Measurements from ENCODE around the gene GPR162.

GPR162 gene, protein sequence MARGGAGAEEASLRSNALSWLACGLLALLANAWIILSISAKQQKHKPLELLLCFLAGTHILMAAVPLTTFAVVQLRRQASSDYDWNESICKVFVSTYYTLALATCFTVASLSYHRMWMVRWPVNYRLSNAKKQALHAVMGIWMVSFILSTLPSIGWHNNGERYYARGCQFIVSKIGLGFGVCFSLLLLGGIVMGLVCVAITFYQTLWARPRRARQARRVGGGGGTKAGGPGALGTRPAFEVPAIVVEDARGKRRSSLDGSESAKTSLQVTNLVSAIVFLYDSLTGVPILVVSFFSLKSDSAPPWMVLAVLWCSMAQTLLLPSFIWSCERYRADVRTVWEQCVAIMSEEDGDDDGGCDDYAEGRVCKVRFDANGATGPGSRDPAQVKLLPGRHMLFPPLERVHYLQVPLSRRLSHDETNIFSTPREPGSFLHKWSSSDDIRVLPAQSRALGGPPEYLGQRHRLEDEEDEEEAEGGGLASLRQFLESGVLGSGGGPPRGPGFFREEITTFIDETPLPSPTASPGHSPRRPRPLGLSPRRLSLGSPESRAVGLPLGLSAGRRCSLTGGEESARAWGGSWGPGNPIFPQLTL

DNA sequence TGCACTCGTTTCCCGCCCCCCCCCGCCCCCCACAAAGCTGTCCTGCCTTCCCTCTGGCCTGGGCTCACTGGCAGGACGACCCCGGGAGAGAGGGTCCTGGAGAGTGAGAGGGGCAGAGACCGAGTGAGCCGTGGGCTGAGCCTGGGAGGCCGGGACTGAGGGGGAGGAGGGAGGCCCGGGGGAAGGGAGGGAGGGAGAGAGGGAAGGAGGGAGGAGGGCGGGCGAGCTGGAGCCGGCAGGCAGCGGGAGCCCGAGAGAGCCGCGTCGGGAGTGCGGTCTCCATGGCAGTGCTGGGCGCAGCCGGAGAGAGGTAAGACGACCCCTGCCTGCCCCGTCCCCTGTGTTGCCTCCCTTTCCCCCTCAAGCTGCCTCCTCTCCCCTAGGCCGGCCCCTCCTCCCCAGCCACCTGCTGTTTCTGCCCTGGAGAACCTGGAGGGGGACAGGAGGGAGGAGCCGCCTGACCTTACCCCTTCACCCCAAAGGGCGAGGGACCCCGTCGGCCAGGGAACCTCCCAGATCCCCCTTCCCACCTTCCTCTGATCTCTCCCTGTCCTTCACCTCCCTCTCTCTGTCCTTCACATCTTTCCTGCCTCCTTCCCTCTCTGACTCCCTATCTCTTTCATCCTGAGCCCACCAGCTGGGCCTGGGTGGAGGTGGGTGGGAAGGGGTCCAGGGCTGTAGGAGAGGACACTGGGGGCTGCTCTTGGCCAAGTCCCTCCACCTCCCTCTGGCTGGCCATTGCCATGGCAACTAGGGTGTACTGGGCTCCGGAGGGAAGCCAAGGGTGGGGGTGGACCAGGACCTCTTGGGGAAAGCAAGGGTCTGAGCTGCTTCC, at the start of gene GPR162:
Gene GPR162, plus strand, starts transcription at position 231 of the 835 bp plus-strand sequence. CDS start 2,078 bp downstream, outside the sequence.
- peak; percentile 57 for DNase-seq

DNA sequence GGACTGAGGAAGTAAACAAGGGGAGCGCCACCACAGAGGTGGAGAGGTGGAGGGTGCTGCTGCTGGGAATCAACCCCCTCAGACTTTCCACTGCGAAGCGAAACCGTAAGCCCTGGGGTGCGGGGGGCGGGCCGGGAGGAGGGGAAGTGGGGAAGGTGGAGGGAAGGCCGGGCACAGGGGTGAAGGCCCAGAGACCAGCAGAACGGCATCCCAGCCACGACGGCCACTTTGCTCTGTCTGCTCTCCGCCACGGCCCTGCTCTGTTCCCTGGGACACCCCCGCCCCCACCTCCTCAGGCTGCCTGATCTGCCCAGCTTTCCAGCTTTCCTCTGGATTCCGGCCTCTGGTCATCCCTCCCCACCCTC, 49.3 kb upstream of the GPR162 start, which contains the start of gene LAG3:
Gene LAG3, plus strand, starts transcription at position 190 of the 365 bp plus-strand sequence. CDS start 333 bp downstream, outside the sequence.
- DNase-seq = no peak

DNA sequence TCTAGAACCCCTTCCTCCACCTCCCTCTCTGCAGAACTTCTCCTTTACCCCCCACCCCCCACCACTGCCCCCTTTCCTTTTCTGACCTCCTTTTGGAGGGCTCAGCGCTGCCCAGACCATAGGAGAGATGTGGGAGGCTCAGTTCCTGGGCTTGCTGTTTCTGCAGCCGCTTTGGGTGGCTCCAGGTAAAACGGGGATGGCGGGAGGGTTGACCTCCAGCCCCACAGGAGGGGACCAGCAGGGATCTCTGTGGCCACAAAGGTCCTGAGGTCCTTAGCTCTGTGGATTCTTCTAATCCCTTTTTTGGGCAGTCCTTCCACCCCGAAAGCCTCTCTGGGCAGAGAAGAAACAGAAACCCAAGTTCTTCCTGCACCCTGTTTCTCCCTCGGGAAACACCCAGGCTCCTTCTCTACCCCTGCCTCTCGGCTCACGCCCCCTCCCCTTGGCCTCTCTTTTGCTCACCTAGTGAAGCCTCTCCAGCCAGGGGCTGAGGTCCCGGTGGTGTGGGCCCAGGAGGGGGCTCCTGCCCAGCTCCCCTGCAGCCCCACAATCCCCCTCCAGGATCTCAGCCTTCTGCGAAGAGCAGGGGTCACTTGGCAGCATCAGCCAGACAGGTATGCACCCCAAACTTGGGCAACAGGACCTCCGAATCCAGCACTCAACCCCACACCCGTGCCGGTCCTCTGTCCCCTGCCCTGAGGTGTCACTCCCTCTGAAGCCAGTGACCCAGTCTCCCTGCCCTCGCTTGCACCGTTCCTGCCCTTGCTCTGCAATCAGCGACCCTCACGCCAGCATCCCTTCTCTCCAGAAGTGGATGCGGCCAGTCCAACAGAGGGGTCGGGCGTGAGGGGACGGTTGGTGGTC, 48.7 kb upstream of the GPR162 start:
- no peak for DNase-seq

DNA sequence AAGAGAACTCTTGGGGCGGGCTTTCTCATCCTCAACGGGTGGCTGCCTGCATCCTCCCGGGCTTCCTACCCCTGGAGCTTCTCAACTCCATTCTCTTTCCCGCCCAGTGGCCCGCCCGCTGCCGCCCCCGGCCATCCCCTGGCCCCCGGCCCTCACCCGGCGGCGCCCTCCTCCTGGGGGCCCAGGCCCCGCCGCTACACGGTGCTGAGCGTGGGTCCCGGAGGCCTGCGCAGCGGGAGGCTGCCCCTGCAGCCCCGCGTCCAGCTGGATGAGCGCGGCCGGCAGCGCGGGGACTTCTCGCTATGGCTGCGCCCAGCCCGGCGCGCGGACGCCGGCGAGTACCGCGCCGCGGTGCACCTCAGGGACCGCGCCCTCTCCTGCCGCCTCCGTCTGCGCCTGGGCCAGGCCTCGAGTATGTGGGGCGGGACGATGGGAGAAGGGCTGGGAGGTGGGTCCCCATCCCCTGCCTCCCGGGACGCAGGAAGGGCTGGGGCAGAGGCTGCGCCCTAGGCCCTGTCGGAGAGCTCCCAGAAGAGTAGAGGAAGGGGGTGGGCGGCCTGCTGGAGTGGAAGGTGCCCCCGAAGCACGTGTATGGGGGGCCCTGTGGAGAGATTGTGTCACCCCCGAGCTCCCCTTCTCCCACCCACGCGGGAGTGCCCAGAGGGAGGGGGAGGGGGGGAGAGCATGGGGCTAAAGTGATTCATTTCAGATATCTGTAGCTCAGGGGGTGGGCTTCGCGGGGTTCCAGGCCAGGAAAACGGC, 47.9 kb upstream of the GPR162 start:
- no peak for DNase-seq

DNA sequence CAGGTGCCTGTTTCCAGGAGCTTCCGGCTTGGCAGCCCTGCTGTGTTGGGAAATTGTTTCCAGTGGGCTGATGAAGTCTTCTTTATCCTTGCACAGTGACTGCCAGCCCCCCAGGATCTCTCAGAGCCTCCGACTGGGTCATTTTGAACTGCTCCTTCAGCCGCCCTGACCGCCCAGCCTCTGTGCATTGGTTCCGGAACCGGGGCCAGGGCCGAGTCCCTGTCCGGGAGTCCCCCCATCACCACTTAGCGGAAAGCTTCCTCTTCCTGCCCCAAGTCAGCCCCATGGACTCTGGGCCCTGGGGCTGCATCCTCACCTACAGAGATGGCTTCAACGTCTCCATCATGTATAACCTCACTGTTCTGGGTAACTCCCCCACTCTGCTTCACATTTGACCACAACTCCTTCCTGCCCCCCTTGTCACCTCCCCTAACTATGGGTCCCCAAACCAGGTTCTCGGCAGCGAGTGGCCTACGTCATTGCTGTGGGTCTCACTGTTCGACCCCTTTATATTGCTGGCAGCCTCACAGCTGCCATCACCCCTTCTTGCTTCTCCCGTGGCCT, 47.0 kb upstream of the GPR162 start:
- DNase-seq = no peak

DNA sequence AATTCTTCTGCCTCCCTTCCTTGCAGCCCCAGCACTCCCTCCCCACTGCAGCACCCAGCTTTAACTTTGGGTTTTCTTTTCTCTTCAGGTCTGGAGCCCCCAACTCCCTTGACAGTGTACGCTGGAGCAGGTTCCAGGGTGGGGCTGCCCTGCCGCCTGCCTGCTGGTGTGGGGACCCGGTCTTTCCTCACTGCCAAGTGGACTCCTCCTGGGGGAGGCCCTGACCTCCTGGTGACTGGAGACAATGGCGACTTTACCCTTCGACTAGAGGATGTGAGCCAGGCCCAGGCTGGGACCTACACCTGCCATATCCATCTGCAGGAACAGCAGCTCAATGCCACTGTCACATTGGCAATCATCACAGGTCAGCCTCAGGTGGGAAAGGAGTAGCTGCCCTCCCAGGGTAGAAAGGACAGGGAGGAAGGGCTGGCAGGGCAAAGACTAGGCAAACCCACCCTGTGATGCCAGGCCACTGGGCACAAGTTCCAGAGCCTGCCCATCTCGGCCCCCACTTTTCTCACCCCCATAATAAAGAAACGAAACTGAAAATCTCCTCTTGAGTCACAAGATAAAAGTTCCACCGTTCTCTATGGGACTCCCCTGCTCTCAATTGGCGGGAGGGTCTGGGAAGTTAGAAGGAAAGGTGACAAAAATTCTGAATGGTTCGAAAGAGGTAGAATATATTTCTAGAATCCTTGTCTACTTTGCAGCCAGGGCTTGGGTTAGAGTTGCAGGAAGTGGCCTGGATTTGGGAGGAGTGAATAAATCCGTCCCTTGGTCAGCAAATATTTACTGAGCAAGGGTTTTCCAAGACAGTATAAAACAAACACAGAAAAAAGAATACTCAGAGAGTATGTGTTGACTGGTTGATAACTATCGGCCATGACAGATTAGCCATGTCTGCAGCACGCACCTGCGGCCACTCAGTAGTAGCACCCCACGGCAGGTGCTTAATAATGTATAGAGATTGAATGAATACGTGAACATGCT, 46.1 kb upstream of the GPR162 start:
- DNase-seq = no peak

DNA sequence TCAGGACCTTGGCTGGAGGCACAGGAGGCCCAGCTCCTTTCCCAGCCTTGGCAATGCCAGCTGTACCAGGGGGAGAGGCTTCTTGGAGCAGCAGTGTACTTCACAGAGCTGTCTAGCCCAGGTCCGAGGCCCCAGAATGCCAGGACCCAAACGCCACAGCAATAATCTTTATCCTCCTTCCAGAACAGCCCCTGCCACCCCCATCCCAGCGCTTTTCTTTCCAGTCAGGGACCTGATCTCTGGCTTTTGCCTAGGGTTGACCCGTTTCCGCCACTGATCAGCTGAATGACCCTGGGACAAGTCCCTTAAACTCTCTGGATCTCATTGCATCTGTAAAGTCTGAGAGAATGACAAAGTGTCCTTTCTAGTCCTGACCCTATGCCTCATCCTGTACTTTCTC, 44.2 kb upstream of the GPR162 start:
- DNase-seq = no peak

DNA sequence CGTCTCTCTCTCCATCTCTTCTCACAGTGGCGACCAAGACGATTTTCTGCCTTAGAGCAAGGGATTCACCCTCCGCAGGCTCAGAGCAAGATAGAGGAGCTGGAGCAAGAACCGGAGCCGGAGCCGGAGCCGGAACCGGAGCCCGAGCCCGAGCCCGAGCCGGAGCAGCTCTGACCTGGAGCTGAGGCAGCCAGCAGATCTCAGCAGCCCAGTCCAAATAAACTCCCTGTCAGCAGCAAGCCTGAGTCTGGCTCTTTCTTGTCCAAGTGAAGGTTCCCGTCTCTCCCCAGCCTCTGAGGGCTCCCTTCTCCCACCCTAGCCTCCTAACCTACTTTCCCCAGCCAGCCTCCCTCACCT, 43.4 kb upstream of the GPR162 start:
- no peak for DNase-seq

DNA sequence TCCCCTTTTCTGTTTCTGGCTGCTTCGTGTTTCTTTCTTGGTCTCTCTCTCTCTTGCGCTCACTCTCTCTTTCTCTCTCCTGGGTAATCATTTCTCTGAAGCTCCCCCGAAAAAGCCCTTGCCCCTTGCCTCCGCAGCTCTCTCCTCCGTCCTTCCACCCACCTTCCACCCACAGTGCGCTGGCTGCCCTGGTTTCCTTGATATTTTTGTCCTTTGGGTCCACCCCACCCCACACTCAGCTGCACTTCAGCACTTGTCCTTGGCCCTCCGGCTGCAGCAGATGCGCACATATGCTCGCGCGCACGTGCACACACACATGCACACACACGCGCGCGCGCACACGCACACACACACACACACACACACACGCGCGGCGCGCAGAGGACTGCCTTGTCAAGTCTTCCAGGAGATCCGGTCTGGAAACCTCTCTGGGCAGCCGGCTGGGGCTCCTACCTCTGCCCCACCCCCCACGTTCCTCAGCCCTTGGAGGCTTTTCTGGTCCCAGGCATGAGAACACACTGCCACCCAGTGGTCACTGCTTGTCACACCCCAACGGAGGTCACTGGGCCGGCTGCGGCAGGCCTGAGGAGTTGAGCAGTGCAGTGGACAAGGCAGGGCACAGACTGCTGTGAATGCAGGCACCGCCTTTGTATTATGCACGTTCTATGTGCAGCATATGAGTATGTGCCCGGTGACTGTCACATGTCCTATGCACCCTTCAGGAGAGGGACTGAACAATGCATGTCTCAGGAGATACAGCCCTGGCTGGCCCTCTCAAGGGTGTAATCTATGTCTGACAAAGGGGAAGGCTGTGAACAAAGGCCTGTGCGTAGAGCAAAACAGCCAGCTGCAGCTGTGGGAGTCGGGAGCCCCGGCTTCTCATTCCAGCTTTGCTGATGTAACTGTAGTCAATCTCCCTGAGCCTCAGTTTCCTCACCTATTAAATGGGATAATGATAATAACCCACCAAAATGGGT, 42.8 kb upstream of the GPR162 start:
- DNase-seq = peak; percentile 96

DNA sequence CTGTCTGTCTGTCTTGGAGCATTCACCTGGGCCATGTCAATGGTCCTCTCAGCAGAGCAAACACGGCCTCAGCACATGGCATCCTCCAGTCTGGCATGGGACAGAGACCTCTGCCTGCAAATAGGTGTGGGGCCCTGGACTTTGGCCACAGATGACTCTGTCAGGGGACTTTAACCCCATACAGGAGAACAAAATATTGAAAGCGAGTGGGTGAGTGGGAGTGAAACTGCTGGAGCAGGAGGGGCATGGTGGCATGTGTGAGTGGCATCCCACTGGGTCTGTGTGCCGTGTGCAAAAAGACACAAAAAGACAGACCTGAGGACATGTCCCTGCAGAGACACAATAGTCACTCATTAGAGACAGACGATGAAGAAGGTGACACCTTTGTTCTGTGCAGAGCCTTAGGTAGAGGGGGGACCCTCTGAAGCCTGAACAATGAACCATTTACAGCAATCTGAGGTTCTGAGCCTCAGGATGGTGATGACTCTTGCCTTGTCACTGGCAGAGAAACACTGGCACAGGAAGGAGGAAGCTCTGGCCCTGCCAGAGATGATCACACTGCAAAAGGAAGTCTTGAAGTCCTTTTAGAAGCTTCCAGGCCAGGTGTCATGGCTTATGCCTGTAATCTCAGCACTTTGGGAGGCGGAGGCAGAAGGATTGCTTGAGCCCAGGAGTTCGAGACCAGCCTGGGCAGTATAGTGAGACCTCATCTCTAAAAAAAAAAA, 41.8 kb upstream of the GPR162 start:
- DNase-seq = no peak

DNA sequence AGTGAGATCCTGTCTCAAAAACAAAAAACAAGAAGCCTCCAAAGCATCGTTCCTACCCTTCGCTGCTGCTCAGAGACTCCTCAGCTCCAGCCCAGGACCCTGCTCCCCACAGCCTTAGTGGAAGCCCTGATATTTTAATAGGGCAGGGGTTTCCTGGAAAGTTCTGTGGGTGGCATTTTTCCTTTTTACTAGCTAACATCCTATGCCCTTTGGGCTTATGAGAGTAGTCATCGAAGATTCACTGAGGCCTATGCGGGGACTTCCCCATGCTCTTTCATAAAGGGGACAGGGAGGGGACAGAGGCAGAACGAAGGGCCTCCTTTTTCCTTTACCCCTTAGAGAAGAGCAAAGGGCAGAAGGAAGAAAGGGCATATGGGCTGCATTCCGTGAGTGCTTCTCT, 41.0 kb upstream of the GPR162 start:
- DNase-seq = no peak

DNA sequence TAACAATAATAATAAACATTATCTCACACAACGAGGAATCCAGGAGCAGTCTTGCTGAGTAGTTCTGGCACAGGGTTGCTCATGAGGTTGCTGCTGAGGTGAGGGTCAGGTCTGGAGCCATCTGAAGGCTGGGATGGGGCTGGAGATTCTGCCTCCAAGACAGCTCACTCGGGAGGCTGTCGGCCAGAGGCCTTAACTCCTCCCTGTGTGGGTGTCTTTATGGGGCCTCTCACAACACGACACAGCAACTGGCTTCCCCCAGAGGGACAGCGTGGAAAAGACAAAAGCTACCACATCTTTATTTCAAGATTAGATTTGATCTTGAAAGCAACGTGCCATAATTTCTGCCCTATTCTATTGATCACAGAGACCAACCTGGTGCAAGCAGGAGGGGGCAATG, 39.5 kb upstream of the GPR162 start:
- no peak for DNase-seq

DNA sequence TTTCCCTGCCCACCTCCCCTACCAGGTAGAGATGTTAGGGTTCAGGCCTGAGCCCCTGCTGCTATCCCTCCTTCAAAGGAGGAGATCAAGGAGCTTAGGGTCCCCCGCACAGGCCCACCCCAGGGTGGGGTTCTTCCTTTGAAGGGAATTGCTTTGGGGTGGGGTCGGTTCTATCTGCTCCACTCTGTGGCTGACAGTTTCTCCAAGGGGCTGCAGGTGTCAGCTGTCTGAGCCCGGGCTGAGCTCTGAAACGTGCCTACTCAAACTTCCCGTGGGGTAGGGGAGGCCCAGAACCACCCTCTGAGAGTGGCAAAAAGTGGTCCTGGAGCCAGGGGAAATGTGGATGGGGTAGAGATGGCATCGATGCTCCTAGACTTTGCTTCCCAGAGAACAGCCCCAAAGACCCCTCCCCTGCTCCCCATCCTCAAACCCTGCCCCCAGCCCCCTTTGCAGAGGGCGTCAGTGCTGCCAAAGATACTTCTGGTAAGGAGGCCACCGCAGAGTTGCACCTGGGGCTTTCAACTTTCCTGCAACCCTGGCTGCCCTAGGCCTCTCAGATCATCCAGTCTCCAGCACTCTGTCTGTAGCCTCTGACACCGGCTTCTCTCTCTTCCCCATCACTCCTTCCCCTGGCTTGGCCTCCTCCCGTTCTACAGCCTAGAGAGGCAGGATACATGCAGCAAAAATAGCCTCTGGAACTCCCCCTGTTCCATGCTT, 38.6 kb upstream of the GPR162 start:
- DNase-seq = no peak

DNA sequence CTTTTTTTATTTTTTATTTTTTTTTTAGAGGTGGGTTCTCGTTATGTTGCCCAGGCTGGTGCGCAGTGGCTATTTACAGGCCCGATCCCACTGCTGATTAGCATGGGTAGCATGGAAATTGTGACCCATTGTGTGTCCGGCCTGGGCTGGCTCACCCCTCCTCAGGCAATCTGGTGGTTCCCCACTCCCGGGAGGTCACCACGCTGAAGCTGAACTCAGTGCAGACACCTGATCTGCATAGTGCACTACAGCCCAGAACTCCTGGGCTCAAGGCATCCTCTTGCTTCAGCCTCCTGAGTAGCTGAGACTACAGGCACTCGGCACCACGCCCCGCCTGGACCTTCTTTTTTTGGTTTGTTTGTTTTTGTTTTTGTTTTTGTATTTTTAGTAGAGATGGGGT, 37.8 kb upstream of the GPR162 start:
- DNase-seq = no peak

DNA sequence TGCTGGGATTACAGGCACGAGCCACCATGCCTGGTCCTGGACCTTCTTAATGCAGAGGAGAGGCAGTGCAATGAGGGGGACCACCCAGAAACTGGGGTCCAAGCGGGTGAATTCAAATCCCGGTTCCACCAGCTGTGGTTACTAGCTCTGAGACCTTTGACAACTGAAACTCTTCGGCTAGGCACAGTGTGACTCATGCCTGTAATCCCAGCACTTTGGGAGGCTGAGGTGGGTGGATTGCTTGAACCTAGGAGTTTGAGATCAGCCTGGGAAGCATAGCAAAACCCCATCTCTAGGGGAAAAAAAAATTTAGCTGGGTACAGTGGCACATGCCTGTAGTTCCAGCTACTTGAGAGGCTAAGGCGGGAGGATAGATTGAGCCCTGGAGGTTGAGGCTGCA, 37.3 kb upstream of the GPR162 start:
- DNase-seq = no peak

DNA sequence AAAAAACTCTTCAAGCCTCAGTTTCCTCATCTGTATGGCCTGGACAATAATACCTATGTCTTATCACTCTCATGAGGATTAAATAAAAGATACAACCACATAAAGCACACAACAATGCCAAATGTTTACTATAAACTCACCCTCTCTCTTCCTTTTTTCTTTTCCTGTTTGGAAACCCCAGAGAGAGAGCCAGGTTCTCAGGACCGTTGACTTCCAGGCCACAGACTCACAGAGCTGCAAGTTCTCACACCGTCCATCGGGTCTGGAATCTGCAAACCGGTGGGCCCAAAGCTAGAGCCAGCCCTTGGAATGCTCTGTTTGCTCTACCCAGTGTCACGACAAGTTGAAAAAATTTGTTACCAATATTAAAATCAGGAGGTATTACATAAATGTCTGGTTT, 36.9 kb upstream of the GPR162 start:
- DNase-seq = no peak

DNA sequence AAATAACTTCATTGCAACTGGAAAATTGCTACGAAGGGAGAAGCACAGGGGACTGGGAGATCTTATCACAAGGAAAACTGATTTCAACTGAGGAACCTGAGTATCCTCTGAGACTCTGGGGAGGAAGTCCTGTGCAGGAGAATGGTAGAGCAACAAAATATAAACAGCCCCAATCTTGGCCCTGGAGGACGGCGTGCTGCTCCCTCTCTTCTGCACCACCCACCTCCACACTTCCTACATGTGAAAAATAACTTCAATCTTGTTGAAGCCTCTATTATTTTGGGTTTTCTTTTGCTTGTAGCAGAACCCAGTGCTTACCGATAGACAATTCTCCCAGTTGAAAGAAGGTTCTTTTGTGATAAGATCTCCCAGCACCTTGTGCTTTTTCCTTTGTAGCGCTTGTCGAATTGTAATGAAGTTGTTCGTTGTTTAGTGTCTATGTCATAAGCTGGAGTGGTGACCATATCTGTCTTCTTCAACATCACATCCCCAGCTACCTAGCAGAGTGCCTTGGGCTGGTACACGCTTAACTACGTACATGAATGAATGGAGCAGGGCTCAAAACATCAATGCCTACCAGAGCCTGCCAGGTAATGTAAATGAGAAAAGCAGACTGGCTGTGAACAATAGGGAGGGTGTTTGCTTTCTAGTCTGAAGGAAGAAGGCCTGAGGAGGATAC, 35.1 kb upstream of the GPR162 start:
- DNase-seq = no peak

Measured in hematopoietic multipotent progenitor cell treated with erythropoietin and hydrocortisone succinate and interleukin-3 and kit ligand, for 4 days (in vitro differentiated cells).